H1 (cell line): ENCODE measurements around the gene PKN1. TPM values are rescaled to one million over a fixed set of nuclear protein-coding genes. Genes with fewer than 3 reads are reported as not detected.

Experiments used
- CTCF ChIA-PET: fragments of 300-600 bp; sonication (Branson Sonifier 250); formaldehyde crosslinking; loops from one replicate; lab custom pipeline; 2021; ENCODE audit not compliant: partially characterized antibody; lab: Charles Lee
- POLR2A ChIA-PET: fragments of 300-600 bp; sonication (Branson Sonifier 250); formaldehyde crosslinking; loops from one replicate; lab custom pipeline; 2021; ENCODE audit warnings: inconsistent platforms; ENCODE audit not compliant: partially characterized antibody; lab: Charles Lee
- DNase-seq, 2 experiments: peaks; one replicate each; pipeline versions ENCODE4 v3.0.0 to v3.0.0-alpha.2; 2010 to 2022; ENCODE audit warnings: low spot score in 2 of 2, low read depth in 1 of 2, mixed read lengths in 1 of 2
- FAIRE-seq: peaks from 2 replicates; lab custom pipeline; 2011; peaks lifted over from hg19 to GRCh38; lab: Jason Lieb, UNC
- H2AFZ ChIP-seq: 2 replicates; pipeline ENCODE4 v1.8.1; 2012; ENCODE audit warnings: low read length, inconsistent platforms
- H2AK5ac ChIP-seq: 2 replicates; pipeline ENCODE4 v1.6.1; 2013; ENCODE audit warnings: low read depth, low read length
- H2BK120ac ChIP-seq: replicated peaks from 2 replicates; pipeline ENCODE3; 2013; ENCODE audit warnings: low read depth, low read length, inconsistent platforms
- H2BK12ac ChIP-seq: 2 replicates; pipeline ENCODE4 v1.6.1; 2013; ENCODE audit warnings: low read depth, low read length
- H2BK15ac ChIP-seq: 2 replicates; pipeline ENCODE4 v1.6.1; 2013; ENCODE audit warnings: low read length
- H2BK20ac ChIP-seq: 2 replicates; pipeline ENCODE4 v1.6.1; 2013; ENCODE audit warnings: low read length
- H2BK5ac ChIP-seq: 2 replicates; pipeline ENCODE4 v1.6.1; 2013; ENCODE audit warnings: low read depth, low read length
- H3K14ac ChIP-seq: 2 replicates; pipeline ENCODE4 v1.6.1; 2013; ENCODE audit warnings: inconsistent platforms; ENCODE audit not compliant: insufficient read length
- H3K18ac ChIP-seq: 2 replicates; pipeline ENCODE4 v1.6.1; 2013; ENCODE audit warnings: low read length; ENCODE audit errors: extremely low read depth
- H3K23ac ChIP-seq: 2 replicates; pipeline ENCODE4 v1.6.1; 2013; ENCODE audit warnings: inconsistent platforms; ENCODE audit not compliant: insufficient read length
- H3K23me2 ChIP-seq: 2 replicates; pipeline ENCODE4 v1.6.1; 2013; ENCODE audit warnings: low read depth, low read length
- H3K27ac ChIP-seq: 2 replicates; pipeline ENCODE4 v1.6.1; 2011; ENCODE audit warnings: low read depth, low read length, inconsistent platforms
- H3K27me3 ChIP-seq, 4 experiments: replicated peaks in 1 of 4; 1 replicate in 1 of 4; 2 replicates in 3 of 4; pipeline versions ENCODE4 v1.6.1 to v1.8.1; 2011 to 2013; ENCODE audit warnings: low read length in 3 of 4, mild to moderate bottlenecking in 3 of 4, inconsistent platforms in 2 of 4, mixed read lengths in 2 of 4, moderate library complexity in 1 of 4; ENCODE audit not compliant: control insufficient read depth in 3 of 4, insufficient read depth in 3 of 4; ENCODE audit errors: extremely low read depth in 1 of 4
- H3K36me3 ChIP-seq, 4 experiments: 2 replicates each; pipeline versions ENCODE4 v1.6.1 to v1.8.1; 2011 to 2013; ENCODE audit warnings: mild to moderate bottlenecking in 4 of 4, low read length in 3 of 4, moderate library complexity in 2 of 4, control low read depth in 1 of 4, inconsistent platforms in 1 of 4; ENCODE audit not compliant: insufficient read depth in 4 of 4, control insufficient read depth in 2 of 4
- H3K4ac ChIP-seq: replicated peaks from 2 replicates; pipeline ENCODE3; 2013; ENCODE audit warnings: low read length, low read depth, mixed read lengths, inconsistent platforms; ENCODE audit not compliant: insufficient read length
- H3K4me1 ChIP-seq, 4 experiments: replicated peaks in 1 of 4; 1 replicate in 1 of 4; 2 replicates in 3 of 4; pipeline versions ENCODE4 v1.6.1 to v1.8.1; 2011 to 2013; ENCODE audit warnings: low read length in 3 of 4, inconsistent platforms in 2 of 4, mixed read lengths in 1 of 4; ENCODE audit not compliant: insufficient read depth in 4 of 4, control insufficient read depth in 3 of 4
- H3K4me2 ChIP-seq, 2 experiments: 2 replicates each; pipeline versions ENCODE4 v1.6.1 to v1.8.1; 2011 to 2013; ENCODE audit warnings: low read depth in 2 of 2, low read length in 2 of 2, control low read depth in 1 of 2, inconsistent platforms in 1 of 2, mild to moderate bottlenecking in 1 of 2; ENCODE audit not compliant: insufficient read depth in 1 of 2
- H3K4me3 ChIP-seq, 4 experiments: fragments of 200-600, 300-600 bp in 1 of 4; sonication (generic), shearing (Covaris generic), sonication (Bioruptor Twin) in 1 of 4; 2 replicates each; pipeline versions ENCODE4 v1.5.1 to v1.8.1; 2011 to 2016; ENCODE audit warnings: low read length in 4 of 4, low read depth in 3 of 4, control low read depth in 2 of 4, inconsistent platforms in 2 of 4, mild to moderate bottlenecking in 2 of 4, mixed read lengths in 1 of 4, moderate library complexity in 1 of 4; ENCODE audit not compliant: insufficient read depth in 2 of 4; ENCODE audit errors: extremely low read depth in 1 of 4
- H3K56ac ChIP-seq: replicated peaks from 2 replicates; pipeline ENCODE3; 2013; ENCODE audit warnings: low read depth, mild to moderate bottlenecking, mixed read lengths, low read length, inconsistent platforms; ENCODE audit not compliant: insufficient read length
- H3K79me1 ChIP-seq: 2 replicates; pipeline ENCODE4 v1.6.1; 2013; ENCODE audit warnings: low read depth, low read length, control low read depth
- H3K79me2 ChIP-seq, 2 experiments: 2 replicates each; pipeline versions ENCODE4 v1.6.1 to v1.8.1; 2012 to 2013; ENCODE audit warnings: low read length in 2 of 2, mild to moderate bottlenecking in 2 of 2, inconsistent platforms in 1 of 2; ENCODE audit not compliant: insufficient read depth in 2 of 2, control insufficient read depth in 1 of 2
- H3K9ac ChIP-seq, 4 experiments: replicated peaks in 1 of 4; 1 replicate in 1 of 4; 2 replicates in 3 of 4; pipeline versions ENCODE4 v1.6.1 to v1.8.1; 2011 to 2013; ENCODE audit warnings: low read depth in 3 of 4, low read length in 3 of 4, control low read depth in 2 of 4, mild to moderate bottlenecking in 2 of 4, moderate library complexity in 2 of 4, inconsistent platforms in 1 of 4; ENCODE audit errors: extremely low read depth in 1 of 4
- H3K9me3 ChIP-seq, 2 experiments: 2 replicates each; pipeline versions ENCODE4 v1.6.1 to v1.8.1; 2012 to 2013; ENCODE audit warnings: mild to moderate bottlenecking in 2 of 2, moderate library complexity in 2 of 2, control low read depth in 1 of 2, inconsistent platforms in 1 of 2, low read depth in 1 of 2, low read length in 1 of 2, mixed read lengths in 1 of 2; ENCODE audit not compliant: insufficient read depth in 2 of 2
- H4K20me1 ChIP-seq, 2 experiments: replicated peaks in 1 of 2; 2 replicates each; pipeline versions ENCODE3 to v1.8.1; 2011 to 2013; ENCODE audit warnings: inconsistent platforms in 2 of 2, low read length in 2 of 2, mild to moderate bottlenecking in 1 of 2; ENCODE audit not compliant: insufficient read depth in 2 of 2, control insufficient read depth in 1 of 2
- H4K5ac ChIP-seq: 2 replicates; pipeline ENCODE4 v1.6.1; 2013; ENCODE audit warnings: low read length, low read depth, mixed read lengths, inconsistent platforms; ENCODE audit not compliant: insufficient read length
- H4K8ac ChIP-seq: 2 replicates; pipeline ENCODE4 v1.8.0; 2013; ENCODE audit warnings: mild to moderate bottlenecking, moderate library complexity, low read length, inconsistent platforms; ENCODE audit not compliant: insufficient read depth; ENCODE audit errors: extremely low read depth
- H4K91ac ChIP-seq: replicated peaks from 2 replicates; pipeline ENCODE3; 2013; ENCODE audit warnings: low read length, mixed read lengths, inconsistent platforms; ENCODE audit not compliant: insufficient read length
- BRCA1 ChIP-seq: IDR thresholded peaks from 2 replicates; pipeline ENCODE4 v1.6.1; 2012; ENCODE audit warnings: low read depth, low read length, improper control_type of control experiment
- RNF2 ChIP-seq: fragments of 200-900, 300-1000 bp; sonication (generic); IDR thresholded peaks from 2 replicates; pipeline ENCODE4 v1.7.1; 2016; ENCODE audit warnings: borderline replicate concordance, low read depth, mild to moderate bottlenecking, antibody characterized with exemption, low read length; ENCODE audit not compliant: poor library complexity, severe bottlenecking; ENCODE audit errors: missing control alignments
- WGBS, 2 experiments: shearing (Covaris generic) in 1 of 2; methylation state at CpG; one replicate each; pipeline versions ENCODE4 v1.1.6 to v1.1.7; 2013 to 2015; ENCODE audit warnings: low lambda C conversion rate in 2 of 2, mixed read lengths in 2 of 2, inconsistent platforms in 1 of 2, low coverage in 1 of 2, missing lambda C conversion rate in 1 of 2; ENCODE audit not compliant: insufficient replicate concordance in 2 of 2, insufficient coverage in 1 of 2, insufficient read length in 1 of 2; ENCODE audit errors: extremely low coverage in 1 of 2, missing lambda C conversion rate in 1 of 2; 5-methylcytosine and 5-hydroxymethylcytosine counted together
- polyA plus RNA-seq, 7 experiments: library from polyadenylated mRNA; depleted of rRNA in 3 of 7; stranded (reverse) in 5 of 7; unstranded in 2 of 7; fragments of >200 nt in 5 of 7; fragments of 200-250 nt in 2 of 7; gene quantifications; 1 replicate in 5 of 7; 2 replicates in 1 of 7; 4 replicates in 1 of 7; pipeline versions ENCODE4 v1.2.1 to v1.2.3, GENCODE V29; 2011 to 2013; ENCODE audit warnings: missing spikeins in 2 of 7, mixed read lengths in 2 of 7
- total RNA-seq: library from RNA; stranded (reverse); fragmentation: NEBNext Ultra II Directional; extraction: Animal tissue kit (Norgen Biotek cat#: 25700); gene quantifications from 2 replicates; pipeline ENCODE4 v1.2.1, GENCODE V29; 2021

Gene PKN1
- total and polyA plus RNA-seq, 2 of the 8 experiments (the other 6 are each of a cell fraction or from before 2014, with no cell fraction given): 65.2 to 162 TPM

- Histone ChIP-seq H4K8ac (no peak overlapping the region), H3K9me3 (no peaks in the 10 kb centered on the region), H2BK15ac (no peak overlapping the region), H4K20me1 (peaks cover 22 to 33% of the 10 kb centered on the region in 2 experiments), H2BK12ac (no peak overlapping the region), H3K27ac (no peak overlapping the region), H2BK120ac (no peak overlapping the region), H4K91ac (no peak overlapping the region), H2AK5ac (no peak overlapping the region), H3K9ac (no peak overlapping the region), H3K79me1 (peaks cover 4% of the 10 kb centered on the region), H2BK5ac (no peak overlapping the region), H2AFZ (no peak overlapping the region), H3K23me2 (peaks cover 3% of the 10 kb centered on the region; the same call in 1 of the 2 replicates), H3K4me1 (peaks cover 0 to 11% (median 5%) of the 10 kb centered on the region in 4 experiments; a peak in 5 of 7 replicates), H3K14ac (no peak overlapping the region), H3K79me2 (peaks cover 10 to 38% of the 10 kb centered on the region in 2 experiments), H3K4ac (no peak overlapping the region), H3K56ac (no peak overlapping the region), H2BK20ac (no peak overlapping the region), H3K23ac (no peak overlapping the region), H3K27me3 (no peaks in the 10 kb centered on the region), H3K4me3 (no peak overlapping the region), H3K36me3 (peaks cover 40 to 57% (median 51%) of the 10 kb centered on the region in 4 experiments), H4K5ac (no peak overlapping the region), H3K18ac (no peak overlapping the region), H3K4me2 (no peak overlapping the region)
- CTCF ChIA-PET: interaction anchor here (0.6 to 9.1 kb wide), 6 partner anchors 21 to 263 kb away, joined by 3 to 114 read pairs (median 4); no protein-coding TSS in a partner anchor
- 97% methylated on average over 32 of the region's 44 CpGs; no CpG with 5 or more reads in 1 of the 2 experiments for WGBS, 2 experiments
- POLR2A ChIA-PET: interaction anchor here (0.5 to 2.1 kb wide), 4 partner anchors 11 to 206 kb away, joined by 3 to 6 read pairs (median 3); partner anchors contain the start of gene ADGRE5
- no peak for DNase-seq
- no peak for FAIRE-seq
- TF ChIP-seq BRCA1 (no peak), RNF2 (no peak)
Observed at GRCh38 chr19:14410091-14411051, 22.7 kb upstream of the PKN1 start.
